Esophagus squamous epithelium (tissue), 5 donors: Measurements from ENCODE around the gene HMGB1. TPM values are rescaled to one million over a fixed set of nuclear protein-coding genes. Genes with fewer than 3 reads are reported as not detected.

Experiments used
- DNase-seq: peaks from one replicate; lab custom pipeline; 2025; lab: John Stamatoyannopoulos, UW
- H3K27ac ChIP-seq, 4 donors: fragments of 200-600 bp; sonication (generic); one replicate each; pipeline ENCODE4 v1.5.1; 2016 to 2019; ENCODE audit warnings: mild to moderate bottlenecking in 1 of 4
- H3K27me3 ChIP-seq, 4 donors: fragments of 200-600 bp; sonication (generic); 1 replicate in 3 of 4; 2 replicates in 1 of 4; pipeline versions ENCODE4 v1.5.1 to v1.6.0; 2017 to 2021; ENCODE audit warnings: antibody characterized with exemption in 1 of 4
- H3K36me3 ChIP-seq, 3 donors: fragments of 200-600 bp; sonication (generic); one replicate each; pipeline ENCODE4 v1.5.1; 2016 to 2019
- H3K4me1 ChIP-seq, 3 donors: fragments of 200-600 bp; sonication (generic); one replicate each; pipeline ENCODE4 v1.5.1; 2017 to 2019
- H3K4me3 ChIP-seq, 4 donors: fragments of 200-600 bp; sonication (generic); 1 replicate in 3 of 4; 2 replicates in 1 of 4; pipeline ENCODE4 v1.5.1; 2016 to 2019; ENCODE audit warnings: mild to moderate bottlenecking in 2 of 4, moderate library complexity in 1 of 4
- H3K9me3 ChIP-seq, 3 donors: fragments of 200-600 bp; sonication (generic); one replicate each; pipeline ENCODE4 v1.5.1; 2016 to 2019
- CTCF ChIP-seq, 6 experiments: fragments of 450-650 bp in 4 of 6; fragments of 200-600 bp in 2 of 6; sonication (generic) in 2 of 6; IDR thresholded peaks; one replicate each; pipeline ENCODE4 v1.5.1; 2016 to 2019; ENCODE audit warnings: antibody characterized with exemption in 6 of 6, mild to moderate bottlenecking in 4 of 6, moderate library complexity in 4 of 6
- POLR2A ChIP-seq, 4 donors: fragments of 450-650 bp; IDR thresholded peaks; one replicate each; pipeline ENCODE4 v1.6.1; 2017; ENCODE audit warnings: antibody characterized with exemption in 4 of 4, mild to moderate bottlenecking in 4 of 4, moderate library complexity in 3 of 4
- WGBS, 2 donors: methylation state at CpG; one replicate each; pipeline ENCODE4 v1.1.5; 2018; 5-methylcytosine and 5-hydroxymethylcytosine counted together
- intact Hi-C: fragments of 100-400 bp; cut with DNase I; formaldehyde crosslinking; loops from one replicate; pipeline ENCODE4 v1.15.0; 2022
- total RNA-seq, 4 donors: library from RNA; depleted of rRNA; stranded (reverse); fragments of >200 nt; gene quantifications; one replicate each; pipeline ENCODE4 v1.1.0, GENCODE V29; 2016
- donor health status: DM: yes; HTN: yes; CAD: no.

HMGB1 gene
- total RNA-seq, 4 donors from 2014 or later: 189 to 446 (median 280) TPM

- Histone ChIP-seq H3K36me3 (no peaks in the 10 kb centered on the region), H3K9me3 (no peaks in the 10 kb centered on the region), H3K27me3 (no peaks in the 10 kb centered on the region), H3K4me3 (peak overlapping the region; percentile 43 to 67 (median 56)), H3K4me1 (peaks cover 0 to 60% (median 27%) of the 10 kb centered on the region in 3 donors), H3K27ac (peak overlapping the region; percentile 86 to 94 (median 88))
- TF ChIP-seq POLR2A (IDR thresholded peaks at IDR 0.05) (peak in 2 of 4 donors; percentile 79 to 82), CTCF (IDR thresholded peaks at IDR 0.05) (peak in 1 of 6 experiments; percentile 14)
- 8 to 20% methylated on average over 14 to 16 of the region's 53 CpGs for WGBS, 2 donors
- intact Hi-C loops: no loop called here
- peak; percentile 37 for DNase-seq
These were observed 44.4 kb downstream of the HMGB1 start for GRCh38 chr13:30421093-30422053.

GRCh38 chr13:30418717-30419459, 46.8 kb downstream of the HMGB1 start:
- no peaks in the 10 kb centered on the region for H3K9me3 ChIP-seq
- H3K4me1 ChIP-seq: peaks cover 0 to 51% (median 26%) of the 10 kb centered on the region in 3 donors
- no peaks in the 10 kb centered on the region for H3K36me3 ChIP-seq
- H3K27me3 ChIP-seq: no peaks in the 10 kb centered on the region
- H3K4me3 ChIP-seq: no peak overlapping the region
- peak overlapping the region; percentile 11 to 86 (median 42) for H3K27ac ChIP-seq
- no peak for DNase-seq
- no peak for TF ChIP-seq CTCF (IDR thresholded peaks at IDR 0.05)
- no peak for TF ChIP-seq POLR2A (IDR thresholded peaks at IDR 0.05)
- intact Hi-C loops: no loop called here
- 44 to 53% methylated on average over 9 of the region's 9 CpGs for WGBS, 2 donors

GRCh38 chr13:30418075-30418716, 47.5 kb downstream of the HMGB1 start:
- Histone ChIP-seq H3K36me3 (no peaks in the 10 kb centered on the region), H3K9me3 (no peaks in the 10 kb centered on the region), H3K27ac (peak overlapping the region; percentile 11 to 86 (median 42)), H3K4me1 (peaks cover 0 to 45% (median 20%) of the 10 kb centered on the region in 3 donors), H3K4me3 (no peak overlapping the region), H3K27me3 (no peaks in the 10 kb centered on the region)
- no peak for DNase-seq
- TF ChIP-seq CTCF (IDR thresholded peaks at IDR 0.05) (no peak), POLR2A (IDR thresholded peaks at IDR 0.05) (no peak)
- intact Hi-C loops: no loop called here
- 60 to 75% methylated on average over 6 of the region's 6 CpGs for WGBS, 2 donors

GRCh38 chr13:30416471-30416870, 49.3 kb downstream of the HMGB1 start:
- intact Hi-C loops: no loop called here
- Histone ChIP-seq H3K9me3 (no peaks in the 10 kb centered on the region), H3K27ac (no peak overlapping the region), H3K27me3 (no peaks in the 10 kb centered on the region), H3K36me3 (no peaks in the 10 kb centered on the region), H3K4me1 (peaks cover 0 to 36% (median 18%) of the 10 kb centered on the region in 3 donors), H3K4me3 (no peak overlapping the region)
- DNase-seq: no peak
- TF ChIP-seq CTCF (IDR thresholded peaks at IDR 0.05) (no peak), POLR2A (IDR thresholded peaks at IDR 0.05) (no peak)
- WGBS, 2 donors: 94 to 95% methylated on average over 1 of the region's 1 CpG
